Measurements from ENCODE around the gene ASB6.

DNA sequence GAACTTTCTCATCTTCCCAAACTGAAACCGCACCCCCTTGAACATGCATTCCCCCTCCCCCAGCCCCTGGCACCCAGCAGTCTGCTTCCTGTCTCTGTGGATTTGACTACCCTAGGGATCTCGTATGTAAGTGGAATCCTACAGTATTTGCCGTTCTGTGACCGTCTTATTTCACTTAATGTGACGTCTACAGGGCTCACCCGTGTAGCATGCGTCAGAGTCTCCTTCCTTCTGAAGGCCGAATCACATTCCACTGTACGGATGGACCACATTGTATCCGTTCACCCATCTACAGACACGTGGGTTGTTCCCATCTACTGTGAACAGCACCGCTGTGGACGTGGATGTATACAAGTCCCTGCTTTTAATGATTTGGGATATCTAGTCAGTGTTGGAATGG, 28.0 kb upstream of the ASB6 start:
- TF ChIP-seq EP300 (IDR thresholded peaks at IDR 0.05): no peak
- TF ChIP-seq POLR2A (IDR thresholded peaks at IDR 0.05): no peak
- TF ChIP-seq, protein P1, sequence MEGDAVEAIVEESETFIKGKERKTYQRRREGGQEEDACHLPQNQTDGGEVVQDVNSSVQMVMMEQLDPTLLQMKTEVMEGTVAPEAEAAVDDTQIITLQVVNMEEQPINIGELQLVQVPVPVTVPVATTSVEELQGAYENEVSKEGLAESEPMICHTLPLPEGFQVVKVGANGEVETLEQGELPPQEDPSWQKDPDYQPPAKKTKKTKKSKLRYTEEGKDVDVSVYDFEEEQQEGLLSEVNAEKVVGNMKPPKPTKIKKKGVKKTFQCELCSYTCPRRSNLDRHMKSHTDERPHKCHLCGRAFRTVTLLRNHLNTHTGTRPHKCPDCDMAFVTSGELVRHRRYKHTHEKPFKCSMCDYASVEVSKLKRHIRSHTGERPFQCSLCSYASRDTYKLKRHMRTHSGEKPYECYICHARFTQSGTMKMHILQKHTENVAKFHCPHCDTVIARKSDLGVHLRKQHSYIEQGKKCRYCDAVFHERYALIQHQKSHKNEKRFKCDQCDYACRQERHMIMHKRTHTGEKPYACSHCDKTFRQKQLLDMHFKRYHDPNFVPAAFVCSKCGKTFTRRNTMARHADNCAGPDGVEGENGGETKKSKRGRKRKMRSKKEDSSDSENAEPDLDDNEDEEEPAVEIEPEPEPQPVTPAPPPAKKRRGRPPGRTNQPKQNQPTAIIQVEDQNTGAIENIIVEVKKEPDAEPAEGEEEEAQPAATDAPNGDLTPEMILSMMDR (IDR thresholded peaks at IDR 0.05): no peak

Measured in stomach (tissue), 4 donors.